Keratinocyte (primary cell): ENCODE data around the gene FASN. TPM values are rescaled to one million over a fixed set of nuclear protein-coding genes. Genes with fewer than 3 reads are reported as not detected.

ENCODE experiments used
- DNase-seq: peaks from one replicate; pipeline ENCODE4 v3.0.0-alpha.2; 2011; ENCODE audit warnings: low read depth, missing footprints, low spot score
- FAIRE-seq: peaks from 2 replicates; lab custom pipeline; 2011; peaks lifted over from hg19 to GRCh38; lab: Jason Lieb, UNC
- H2AFZ ChIP-seq: 2 replicates; pipeline ENCODE4 v1.6.0; 2012; ENCODE audit warnings: low read length, control low read depth, inconsistent platforms; ENCODE audit not compliant: control insufficient read depth
- H3K27ac ChIP-seq: 2 replicates; pipeline ENCODE4 v1.5.1; 2011; ENCODE audit warnings: low read length; ENCODE audit not compliant: control insufficient read depth, insufficient read depth
- H3K27me3 ChIP-seq: 3 replicates; pipeline ENCODE4 v1.6.0; 2011; ENCODE audit warnings: low read length; ENCODE audit not compliant: control insufficient read depth, insufficient read depth; ENCODE audit errors: extremely low read depth
- H3K36me3 ChIP-seq, 2 experiments: 2 replicates in 1 of 2; 3 replicates in 1 of 2; pipeline ENCODE4 v1.5.1; 2011; ENCODE audit warnings: low read length in 2 of 2, mild to moderate bottlenecking in 1 of 2; ENCODE audit not compliant: control insufficient read depth in 2 of 2, insufficient read depth in 2 of 2; ENCODE audit errors: extremely low read depth in 1 of 2
- H3K4me1 ChIP-seq: 3 replicates; pipeline ENCODE4 v1.5.1; 2011; ENCODE audit warnings: low read length; ENCODE audit not compliant: control insufficient read depth, insufficient read depth; ENCODE audit errors: extremely low read depth
- H3K4me2 ChIP-seq: 3 replicates; pipeline ENCODE4 v1.6.0; 2011; ENCODE audit warnings: low read depth, low read length; ENCODE audit not compliant: control insufficient read depth, insufficient read depth; ENCODE audit errors: extremely low read depth
- H3K4me3 ChIP-seq, 3 experiments: fragments of 200-600 bp in 1 of 3; sonication (generic) in 1 of 3; 2 replicates in 2 of 3; 3 replicates in 1 of 3; pipeline ENCODE4 v1.5.1; 2011 to 2016; ENCODE audit warnings: low read length in 3 of 3, mild to moderate bottlenecking in 3 of 3, control low read depth in 2 of 3, inconsistent platforms in 1 of 3, low read depth in 1 of 3, mixed read lengths in 1 of 3, mixed run types in 1 of 3, moderate library complexity in 1 of 3; ENCODE audit not compliant: control insufficient read depth in 2 of 3, insufficient read depth in 2 of 3; ENCODE audit errors: extremely low read depth in 1 of 3
- H3K79me2 ChIP-seq: 2 replicates; pipeline ENCODE4 v1.6.0; 2012; ENCODE audit warnings: low read length; ENCODE audit not compliant: control insufficient read depth, insufficient read depth
- H3K9ac ChIP-seq: 3 replicates; pipeline ENCODE4 v1.6.0; 2011; ENCODE audit warnings: low read length; ENCODE audit not compliant: control insufficient read depth, insufficient read depth; ENCODE audit errors: extremely low read depth
- H3K9me1 ChIP-seq: 3 replicates; pipeline ENCODE4 v1.6.0; 2011; ENCODE audit warnings: low read length; ENCODE audit not compliant: control insufficient read depth, insufficient read depth; ENCODE audit errors: extremely low read depth
- H3K9me3 ChIP-seq: 2 replicates; pipeline ENCODE4 v1.5.1; 2012; ENCODE audit warnings: low read depth, low read length; ENCODE audit not compliant: control insufficient read depth
- H4K20me1 ChIP-seq: 3 replicates; pipeline ENCODE4 v1.6.0; 2011; ENCODE audit warnings: low read length; ENCODE audit not compliant: control insufficient read depth, insufficient read depth; ENCODE audit errors: extremely low read depth
- EZH2 ChIP-seq: IDR thresholded peaks from one replicate; pipeline ENCODE4 v1.6.1; 2012; ENCODE audit warnings: inconsistent platforms, mild to moderate bottlenecking, low read length, moderate library complexity
- dilution Hi-C: fragments of 300-500 bp; cut with MboI; formaldehyde crosslinking; loops from one replicate; pipeline ENCODE4 v1.7.0; 2020; ENCODE audit warnings: low sequenced_read_pairs; ENCODE audit not compliant: extremely low pct_ligation_motif_present
- polyA plus RNA-seq, 5 experiments: library from polyadenylated mRNA; depleted of rRNA in 3 of 5; stranded (reverse) in 3 of 5; stranded (forward) in 1 of 5; unstranded in 1 of 5; fragments of >200 nt; gene quantifications; 1 replicate in 1 of 5; 2 replicates in 3 of 5; 3 replicates in 1 of 5; pipeline versions ENCODE4 v1.2.1 to v1.2.3, GENCODE V29; 2011 to 2012; ENCODE audit warnings: missing spikeins in 2 of 5, low read depth in 1 of 5, low replicate concordance in 1 of 5
- TF ChIP-seq, protein P1 (sequence below), 3 experiments: IDR thresholded peaks in 1 of 3; conservative IDR thresholded peaks in 1 of 3; optimal IDR thresholded peaks in 1 of 3; 2 replicates in 2 of 3; 3 replicates in 1 of 3; pipeline versions ENCODE3 to v1.5.1; 2011; ENCODE audit warnings: low read length in 3 of 3, mild to moderate bottlenecking in 3 of 3, moderate library complexity in 2 of 3, control low read depth in 1 of 3, inconsistent platforms in 1 of 3; ENCODE audit not compliant: insufficient read depth in 2 of 3; ENCODE audit errors: extremely low read depth in 1 of 3

The FASN gene
- polyA plus RNA-seq, 1 donor (not counting 4 experiments of a cell fraction or from before 2014, with no cell fraction given): 44.7 TPM

DNA sequence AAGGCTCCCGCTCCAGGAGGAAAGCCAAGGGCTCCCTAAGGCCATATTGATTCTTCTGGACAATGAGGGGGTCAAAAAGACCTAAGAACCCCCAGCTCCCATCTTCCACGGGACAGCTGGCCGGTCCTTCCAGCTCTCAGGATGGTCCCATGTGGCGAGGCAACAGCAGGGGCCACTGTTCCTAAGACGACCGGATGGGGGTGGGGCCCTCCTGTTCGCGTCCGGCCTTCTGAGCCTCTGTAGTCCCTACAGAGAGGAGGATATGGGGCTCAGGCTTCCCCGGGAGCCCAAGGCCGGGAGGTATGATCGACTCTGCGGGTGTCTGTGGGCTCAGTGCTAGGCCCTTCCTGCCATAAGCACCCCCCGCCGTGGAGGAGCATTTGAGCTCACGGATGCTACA, 54.5 kb downstream of the FASN start:
- dilution Hi-C loops: no loop called here
- no peak for FAIRE-seq

DNA sequence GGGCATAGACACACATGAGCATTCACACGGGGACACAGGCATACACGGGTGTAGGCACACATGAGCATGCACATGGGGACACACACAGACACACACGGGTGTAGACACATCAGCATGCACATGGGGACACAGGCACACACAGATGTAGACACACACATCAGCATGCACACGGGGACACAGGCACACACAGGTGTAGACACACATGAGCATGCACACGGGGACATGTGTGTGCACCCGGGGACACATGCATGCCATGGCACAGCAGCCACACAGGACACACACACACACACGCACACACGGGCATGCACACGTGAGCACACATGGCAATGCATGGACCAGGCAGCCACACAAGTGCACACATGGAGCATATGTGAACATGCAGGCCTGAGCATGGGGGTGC, 55.4 kb downstream of the FASN start:
- FAIRE-seq: no peak
- H3K36me3 ChIP-seq: peaks cover 0 to 1% of the 10 kb centered on the region in 2 experiments
- H4K20me1 ChIP-seq: no peaks in the 10 kb centered on the region
- no peak overlapping the region for H3K9ac ChIP-seq
- no peak overlapping the region for H3K4me3 ChIP-seq
- no peak overlapping the region for H2AFZ ChIP-seq
- H3K27ac ChIP-seq: no peak overlapping the region
- no peaks in the 10 kb centered on the region for H3K27me3 ChIP-seq
- no peaks in the 10 kb centered on the region for H3K9me1 ChIP-seq
- no peaks in the 10 kb centered on the region for H3K9me3 ChIP-seq
- H3K4me1 ChIP-seq: peaks cover 4% of the 10 kb centered on the region
- no peak overlapping the region for H3K4me2 ChIP-seq
- H3K79me2 ChIP-seq: no peaks in the 10 kb centered on the region
- no peak for TF ChIP-seq EZH2
- TF ChIP-seq, protein P1, sequence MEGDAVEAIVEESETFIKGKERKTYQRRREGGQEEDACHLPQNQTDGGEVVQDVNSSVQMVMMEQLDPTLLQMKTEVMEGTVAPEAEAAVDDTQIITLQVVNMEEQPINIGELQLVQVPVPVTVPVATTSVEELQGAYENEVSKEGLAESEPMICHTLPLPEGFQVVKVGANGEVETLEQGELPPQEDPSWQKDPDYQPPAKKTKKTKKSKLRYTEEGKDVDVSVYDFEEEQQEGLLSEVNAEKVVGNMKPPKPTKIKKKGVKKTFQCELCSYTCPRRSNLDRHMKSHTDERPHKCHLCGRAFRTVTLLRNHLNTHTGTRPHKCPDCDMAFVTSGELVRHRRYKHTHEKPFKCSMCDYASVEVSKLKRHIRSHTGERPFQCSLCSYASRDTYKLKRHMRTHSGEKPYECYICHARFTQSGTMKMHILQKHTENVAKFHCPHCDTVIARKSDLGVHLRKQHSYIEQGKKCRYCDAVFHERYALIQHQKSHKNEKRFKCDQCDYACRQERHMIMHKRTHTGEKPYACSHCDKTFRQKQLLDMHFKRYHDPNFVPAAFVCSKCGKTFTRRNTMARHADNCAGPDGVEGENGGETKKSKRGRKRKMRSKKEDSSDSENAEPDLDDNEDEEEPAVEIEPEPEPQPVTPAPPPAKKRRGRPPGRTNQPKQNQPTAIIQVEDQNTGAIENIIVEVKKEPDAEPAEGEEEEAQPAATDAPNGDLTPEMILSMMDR (optimal IDR thresholded peaks at IDR 0.05 in 1 of 3, IDR thresholded peaks at IDR 0.05 in 1 of 3, conservative IDR thresholded peaks at IDR 0.05 in 1 of 3; ENCODE audit: extremely low read depth in 1 of 3, insufficient read depth in 2 of 3, low read length in 3 of 3): no peak
- dilution Hi-C loops: no loop called here
- DNase-seq: no peak

More for the DNA sequence above, 54.5 kb downstream of the FASN start:
- Histone ChIP-seq H3K4me3 (no peak overlapping the region), H3K36me3 (peaks cover 4% of the 10 kb centered on the region in 2 experiments), H3K27me3 (no peaks in the 10 kb centered on the region), H4K20me1 (no peaks in the 10 kb centered on the region), H2AFZ (no peak overlapping the region), H3K79me2 (no peaks in the 10 kb centered on the region), H3K9me3 (no peaks in the 10 kb centered on the region), H3K27ac (no peak overlapping the region), H3K9ac (no peak overlapping the region), H3K9me1 (no peaks in the 10 kb centered on the region), H3K4me1 (no peaks in the 10 kb centered on the region), H3K4me2 (no peak overlapping the region)
- TF ChIP-seq EZH2: no peak
- TF ChIP-seq, protein P1 (optimal IDR thresholded peaks at IDR 0.05 in 1 of 3, IDR thresholded peaks at IDR 0.05 in 1 of 3, conservative IDR thresholded peaks at IDR 0.05 in 1 of 3; ENCODE audit: extremely low read depth in 1 of 3, insufficient read depth in 2 of 3, low read length in 3 of 3): no peak
- DNase-seq: no peak
